Stimulated activated CD8-positive, alpha-beta memory T cell treated with anti-CD3 and anti-CD28 coated beads, Interleukin-7, amount 100 ng/mL, for 24 hours (primary cell): ENCODE measurements around the gene SMPDL3B.
"Not testable (repeated sequence)": the region's sequence is repeated elsewhere in the genome, so short reads cannot be mapped to it uniquely, and the experiment has no call there.

ENCODE experiments used
- DNase-seq: peaks from one replicate; pipeline ENCODE4 v3.0.0-alpha.2; 2020; ENCODE audit warnings: low read depth

The SMPDL3B gene

GRCh38 chr1:27970401-27970800, 35.6 kb downstream of the SMPDL3B start:
- no peak for DNase-seq

GRCh38 chr1:27971674-27972073, 36.9 kb downstream of the SMPDL3B start:
- DNase-seq, result no peak

GRCh38 chr1:27972141-27972540, 37.3 kb downstream of the SMPDL3B start:
- DNase-seq, result no peak

GRCh38 chr1:27973771-27974416, 39.1 kb downstream of the SMPDL3B start:
- DNase-seq, result no peak

GRCh38 chr1:27974417-27974781, 39.6 kb downstream of the SMPDL3B start:
- DNase-seq, result no peak

GRCh38 chr1:27979151-27979858, 44.5 kb downstream of the SMPDL3B start:
- DNase-seq, result no peak

- DNase-seq, result no peak
Observed at GRCh38 chr1:27979859-27980201, 45.0 kb downstream of the SMPDL3B start.

DNA sequence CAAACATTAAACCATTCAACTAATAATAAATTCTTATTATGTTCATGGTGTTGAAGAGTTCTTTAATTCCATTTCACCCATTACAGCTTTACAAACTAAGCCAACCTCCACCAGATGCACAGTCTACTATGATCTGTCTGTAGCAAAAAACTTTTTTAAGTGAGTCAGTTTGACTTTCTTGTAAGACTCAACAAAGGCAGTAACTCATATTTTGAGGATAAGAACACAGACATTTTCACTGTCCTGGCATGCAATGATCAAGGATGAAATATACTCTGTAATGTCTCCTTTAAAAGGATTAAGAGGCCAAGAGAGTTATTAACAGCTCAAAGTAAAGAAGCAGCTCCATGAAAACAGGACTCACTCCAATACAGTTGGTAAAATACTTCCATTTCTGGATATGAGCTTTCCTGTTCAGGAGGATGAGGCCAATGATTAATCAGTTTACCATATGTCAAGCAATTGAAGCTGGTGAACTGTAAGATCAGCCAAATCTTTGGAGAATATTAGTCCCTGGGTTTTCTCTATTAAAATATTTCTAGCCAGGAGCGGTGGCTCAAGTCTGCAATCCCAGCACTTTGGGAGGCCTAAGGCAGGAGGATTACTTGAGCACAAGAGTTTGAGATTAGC, 45.5 kb downstream of the SMPDL3B start:
- DNase-seq, result no peak

GRCh38 chr1:27981145-27981544, 46.3 kb downstream of the SMPDL3B start:
- no peak for DNase-seq

GRCh38 chr1:27990920-27991537, 56.2 kb downstream of the SMPDL3B start:
- no peak for DNase-seq

GRCh38 chr1:27992276-27992675, 57.5 kb downstream of the SMPDL3B start:
- DNase-seq, result no peak

DNA sequence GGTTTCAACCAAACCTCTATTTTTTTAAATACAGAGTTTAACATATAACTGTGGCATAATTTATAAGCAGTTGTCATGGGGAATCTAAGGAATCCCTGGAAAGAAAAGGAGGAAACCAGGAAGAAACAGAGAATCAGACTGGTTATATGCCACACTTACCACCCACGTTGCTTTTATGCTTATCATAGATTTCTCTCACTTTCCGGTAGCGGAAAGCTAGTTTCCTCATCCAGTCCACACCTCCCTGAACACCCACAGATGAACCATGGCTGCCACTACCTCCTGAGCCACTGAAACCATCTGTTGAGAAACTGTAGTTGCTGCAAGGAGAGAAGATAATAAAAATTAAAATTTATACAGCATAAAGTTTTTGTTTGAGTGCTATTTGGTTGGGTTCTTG, 58.4 kb downstream of the SMPDL3B start:
- no peak for DNase-seq

DNA sequence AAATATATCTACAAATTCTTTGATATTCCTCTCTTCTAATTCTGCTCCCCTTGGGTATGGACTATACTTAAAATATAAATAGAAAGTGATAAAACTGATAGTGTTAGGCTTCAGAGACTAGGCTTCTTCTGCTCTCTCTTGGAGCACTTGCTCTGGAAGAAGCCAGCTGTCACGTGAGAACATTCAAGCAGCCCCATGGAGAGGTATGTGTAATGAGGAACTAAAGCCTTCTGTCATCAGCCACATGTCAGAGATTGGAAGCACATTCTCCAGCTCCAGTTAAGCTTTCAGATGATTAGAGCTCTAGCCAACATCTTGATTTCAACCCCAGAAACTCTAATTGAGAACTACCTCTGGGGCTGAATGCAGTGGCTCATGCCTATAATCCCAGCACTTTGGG, 59.3 kb downstream of the SMPDL3B start:
- no peak for DNase-seq

- not testable (repeated sequence) for DNase-seq
Observed at GRCh38 chr1:27994526-27994925, 59.7 kb downstream of the SMPDL3B start.

DNA sequence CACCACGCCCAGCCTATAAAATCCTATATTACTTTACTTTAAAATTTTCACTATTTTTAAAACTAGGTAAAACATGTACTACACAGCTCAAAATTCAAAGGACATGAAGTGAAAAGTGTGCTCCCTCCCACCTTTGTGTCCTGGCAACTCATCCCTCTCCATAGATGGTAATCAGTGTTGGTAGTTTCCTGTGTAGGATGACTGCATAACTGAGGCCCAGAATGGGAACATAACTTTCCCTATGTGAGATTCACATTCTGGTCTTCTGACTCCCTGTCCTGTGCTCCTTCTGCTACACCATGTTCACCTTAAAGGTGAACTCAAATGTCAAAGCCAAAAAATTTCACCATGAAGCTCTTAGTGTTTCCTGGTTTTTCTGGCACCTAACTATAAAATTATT, 64.3 kb downstream of the SMPDL3B start:
- DNase-seq, result no peak

- DNase-seq, result no peak
Observed at GRCh38 chr1:28002600-28002999, 67.8 kb downstream of the SMPDL3B start.

- not testable (repeated sequence) for DNase-seq
Observed at GRCh38 chr1:28003117-28003516, 68.3 kb downstream of the SMPDL3B start.
